Right lobe of liver (tissue), 6 donors: ENCODE results near the gene CDH2. TPM values are rescaled to one million over a fixed set of nuclear protein-coding genes. Genes with fewer than 3 reads are reported as not detected.

Experiments used
- ATAC-seq, 4 donors: fragments of 200-7000 bp; cut with Tn5 transposase; one replicate each; pipeline ENCODE4 v1.9.1; 2020; ENCODE audit warnings: mild to moderate bottlenecking in 4 of 4, moderate library complexity in 4 of 4
- DNase-seq, 3 donors: peaks; one replicate each; pipeline ENCODE4 v3.0.0-alpha.2; 2020
- H3K27ac ChIP-seq, 3 donors: fragments of 200-600 bp; one replicate each; pipeline ENCODE4 v1.8.0; 2022
- H3K27me3 ChIP-seq, 2 donors: fragments of 200-600 bp; one replicate each; pipeline ENCODE4 v1.8.0; 2022
- H3K36me3 ChIP-seq, 4 donors: fragments of 200-600 bp; sonication (generic) in 1 of 4; one replicate each; pipeline versions ENCODE4 v1.5.1 to v1.8.0; 2017 to 2022; ENCODE audit warnings: control low read depth in 1 of 4
- H3K4me1 ChIP-seq, 4 donors: fragments of 200-600 bp; sonication (generic) in 1 of 4; one replicate each; pipeline versions ENCODE4 v1.5.1 to v1.8.0; 2017 to 2022; ENCODE audit warnings: control low read depth in 1 of 4
- H3K4me3 ChIP-seq, 3 donors: fragments of 200-600 bp; one replicate each; pipeline ENCODE4 v1.8.0; 2022
- H3K9me3 ChIP-seq, 4 donors: fragments of 200-600 bp; sonication (generic) in 1 of 4; one replicate each; pipeline versions ENCODE4 v1.5.1 to v1.8.0; 2017 to 2022; ENCODE audit warnings: control low read depth in 1 of 4
- POLR2A ChIP-seq: fragments of 450-650 bp; IDR thresholded peaks from one replicate; pipeline ENCODE4 v1.6.1; 2017; ENCODE audit warnings: antibody characterized with exemption, mild to moderate bottlenecking
- WGBS: methylation state at CpG from one replicate; pipeline ENCODE4 v1.1.6; 2018; ENCODE audit warnings: low coverage, low lambda C conversion rate; ENCODE audit not compliant: insufficient coverage; ENCODE audit errors: missing lambda C conversion rate; 5-methylcytosine and 5-hydroxymethylcytosine counted together
- intact Hi-C, 2 donors: fragments of 100-400 bp; cut with DNase I; formaldehyde crosslinking; loops; one replicate each; pipeline versions ENCODE4 v1.11.2 to v1.14.1; 2022
- total RNA-seq, 6 experiments: library from RNA; depleted of rRNA in 2 of 6; stranded (reverse); fragments of >200 nt in 2 of 6; fragmentation: NEBNext Ultra II Directional in 3 of 6; extraction: Animal tissue kit (Norgen Biotek cat#: 25700) in 3 of 6; gene quantifications; one replicate each; pipeline versions ENCODE4 v1.1.0 to v1.2.4, GENCODE V29; 2016 to 2023
- TF ChIP-seq, protein P1 (sequence below), 4 donors: fragments of 200-600 bp in 3 of 4; fragments of 450-650 bp in 1 of 4; IDR thresholded peaks; one replicate each; pipeline versions ENCODE4 v1.5.1 to v1.8.0; 2016 to 2022; ENCODE audit warnings: antibody characterized with exemption in 4 of 4, mild to moderate bottlenecking in 2 of 4
- donor health status: DM: no; HTN: yes; CAD: no.
- donor health status: DM: no; HTN: no; CAD: no.
- donor health status: DM: no; HTN: no; CAD: no.
- donor health status: DM: no; HTN: yes; CAD: no.
- donor health status: DM: no; HTN: yes; CAD: no.

Gene CDH2
- total RNA-seq, 6 experiments from 2014 or later = 32.3 to 46.8 (median 35.8) TPM

GRCh38 chr18:27967913-27968824, 208.8 kb downstream of the CDH2 start:
- WGBS = 38% methylated on average over 3 of the region's 4 CpGs
- H3K4me3 ChIP-seq = no peak overlapping the region
- H3K4me1 ChIP-seq = no peaks in the 10 kb centered on the region
- H3K27me3 ChIP-seq = no peaks in the 10 kb centered on the region
- H3K36me3 ChIP-seq = peaks cover 0 to 2% (median under 1%) of the 10 kb centered on the region in 4 donors
- no peaks in the 10 kb centered on the region for H3K9me3 ChIP-seq
- TF ChIP-seq POLR2A = no peak
- TF ChIP-seq, protein P1, sequence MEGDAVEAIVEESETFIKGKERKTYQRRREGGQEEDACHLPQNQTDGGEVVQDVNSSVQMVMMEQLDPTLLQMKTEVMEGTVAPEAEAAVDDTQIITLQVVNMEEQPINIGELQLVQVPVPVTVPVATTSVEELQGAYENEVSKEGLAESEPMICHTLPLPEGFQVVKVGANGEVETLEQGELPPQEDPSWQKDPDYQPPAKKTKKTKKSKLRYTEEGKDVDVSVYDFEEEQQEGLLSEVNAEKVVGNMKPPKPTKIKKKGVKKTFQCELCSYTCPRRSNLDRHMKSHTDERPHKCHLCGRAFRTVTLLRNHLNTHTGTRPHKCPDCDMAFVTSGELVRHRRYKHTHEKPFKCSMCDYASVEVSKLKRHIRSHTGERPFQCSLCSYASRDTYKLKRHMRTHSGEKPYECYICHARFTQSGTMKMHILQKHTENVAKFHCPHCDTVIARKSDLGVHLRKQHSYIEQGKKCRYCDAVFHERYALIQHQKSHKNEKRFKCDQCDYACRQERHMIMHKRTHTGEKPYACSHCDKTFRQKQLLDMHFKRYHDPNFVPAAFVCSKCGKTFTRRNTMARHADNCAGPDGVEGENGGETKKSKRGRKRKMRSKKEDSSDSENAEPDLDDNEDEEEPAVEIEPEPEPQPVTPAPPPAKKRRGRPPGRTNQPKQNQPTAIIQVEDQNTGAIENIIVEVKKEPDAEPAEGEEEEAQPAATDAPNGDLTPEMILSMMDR (IDR thresholded peaks at IDR 0.05) = no peak
- ATAC-seq = no peak
- no peak for DNase-seq
- H3K27ac ChIP-seq = no peak overlapping the region
- intact Hi-C loops = no loop called here

- Histone ChIP-seq H3K27me3 (no peaks in the 10 kb centered on the region), H3K9me3 (no peaks in the 10 kb centered on the region), H3K4me1 (no peaks in the 10 kb centered on the region), H3K27ac (no peak overlapping the region), H3K4me3 (no peak overlapping the region), H3K36me3 (peaks cover 0 to 9% (median 5%) of the 10 kb centered on the region in 4 donors)
- 94% methylated on average over 4 of the region's 4 CpGs for WGBS
- DNase-seq (no peak), ATAC-seq (no peak)
- intact Hi-C loops = no loop called here
- TF ChIP-seq, protein P1 (IDR thresholded peaks at IDR 0.05) = no peak
- TF ChIP-seq POLR2A = no peak
These were observed 210.0 kb downstream of the CDH2 start for GRCh38 chr18:27966881-27967280.

GRCh38 chr18:27964811-27965210, 212.1 kb downstream of the CDH2 start:
- Histone ChIP-seq H3K27ac (no peak overlapping the region), H3K4me1 (no peaks in the 10 kb centered on the region), H3K4me3 (no peak overlapping the region), H3K9me3 (no peaks in the 10 kb centered on the region), H3K36me3 (peaks cover 0 to 19% (median 6%) of the 10 kb centered on the region in 4 donors), H3K27me3 (no peaks in the 10 kb centered on the region)
- no peak for ATAC-seq
- TF ChIP-seq POLR2A = no peak
- TF ChIP-seq, protein P1 (IDR thresholded peaks at IDR 0.05) = no peak
- WGBS = 25% methylated on average over 1 of the region's 1 CpG
- no peak for DNase-seq
- intact Hi-C loops = no loop called here

DNA sequence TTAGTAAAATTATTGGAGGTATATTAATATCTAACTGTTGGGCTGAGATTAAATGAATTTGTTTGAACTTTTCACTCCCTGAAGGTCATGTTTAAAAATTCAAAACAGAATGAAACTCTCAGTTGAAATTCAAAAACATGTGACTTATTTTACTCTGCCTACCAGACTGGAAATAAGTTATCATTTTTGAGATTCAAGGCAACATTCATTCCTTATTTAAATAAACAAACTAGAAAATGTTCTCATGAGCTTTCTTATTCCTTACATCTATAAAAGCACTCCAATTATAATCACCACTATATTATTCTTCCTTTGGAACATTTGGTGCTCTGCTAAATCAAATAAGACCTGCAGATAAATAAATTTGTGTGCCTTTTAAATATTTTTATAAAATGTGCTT, 217.8 kb downstream of the CDH2 start:
- TF ChIP-seq, protein P1 (IDR thresholded peaks at IDR 0.05) = no peak
- TF ChIP-seq POLR2A = no peak
- ATAC-seq = no peak
- Histone ChIP-seq H3K9me3 (no peaks in the 10 kb centered on the region), H3K36me3 (peaks cover 0 to 21% (median 10%) of the 10 kb centered on the region in 4 donors), H3K4me3 (no peak overlapping the region), H3K27me3 (no peaks in the 10 kb centered on the region), H3K27ac (no peak overlapping the region), H3K4me1 (no peaks in the 10 kb centered on the region)
- no peak for DNase-seq
- intact Hi-C loops = no loop called here
